Measurements from ENCODE around the gene OR6P1.

GRCh38 chr1:158613764-158614163 is 43.4 kb upstream of the OR6P1 start:
- TF ChIP-seq CTCF (IDR thresholded peaks at IDR 0.05) (no peak), ZFX (IDR thresholded peaks at IDR 0.05; ENCODE audit: borderline replicate concordance) (no peak)

Data from 22Rv1 (cell line).